GM19238 (cell line): ENCODE data around the gene HIPK2.
"Not testable (repeated sequence)": the region's sequence is repeated elsewhere in the genome, so short reads cannot be mapped to it uniquely, and the experiment has no call there.

Experiments used
- DNase-seq: peaks from one replicate; pipeline ENCODE4 v3.0.0; 2011; ENCODE audit warnings: low spot score; ENCODE audit not compliant: insufficient read length

The HIPK2 gene

DNA sequence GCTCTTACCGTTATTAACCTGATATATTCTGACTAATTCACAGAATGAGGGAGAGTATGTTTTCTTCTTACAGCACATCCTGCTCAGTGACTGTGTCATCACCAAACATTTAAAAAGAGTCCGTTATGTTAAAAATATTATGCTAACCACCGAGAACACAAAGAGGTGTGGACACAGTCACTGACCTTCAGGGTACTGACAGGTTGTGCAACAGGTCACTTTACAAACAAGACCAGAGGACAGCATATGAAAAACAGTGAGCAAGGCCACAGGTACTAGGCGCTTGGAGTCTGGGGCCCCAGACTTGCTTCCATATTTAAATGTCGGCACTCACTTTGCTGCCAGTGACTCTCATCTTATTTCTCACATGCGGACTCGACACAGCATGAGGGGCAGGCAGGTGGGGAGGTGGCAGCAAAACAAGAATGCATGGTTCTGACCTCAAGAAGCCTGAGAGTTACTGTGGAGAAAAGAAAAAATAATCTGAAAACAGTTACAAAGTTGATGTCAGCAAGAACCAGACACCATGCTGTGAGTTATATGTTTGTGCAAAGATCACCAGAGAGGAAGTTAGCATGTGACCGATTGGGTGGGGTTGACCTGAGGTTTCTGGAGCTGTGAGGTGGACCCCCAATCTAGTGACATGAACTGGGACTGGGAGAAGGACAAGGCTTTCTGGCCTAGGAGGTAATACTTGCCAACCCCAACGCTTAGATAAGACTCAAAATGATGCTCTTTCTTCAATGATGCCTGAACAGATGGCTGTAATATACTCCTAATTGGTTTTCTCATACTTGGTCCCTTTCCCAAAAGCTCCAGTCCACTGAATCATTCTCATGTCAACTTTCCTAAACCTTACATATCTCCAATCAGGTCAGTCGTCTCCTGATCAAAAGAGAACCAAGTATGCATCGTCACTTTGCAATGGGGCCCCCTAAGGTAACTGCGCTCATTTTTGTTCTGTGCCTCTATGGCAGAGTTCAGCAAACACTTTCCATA, 102.4 kb downstream of the HIPK2 start:
- no peak for DNase-seq

DNA sequence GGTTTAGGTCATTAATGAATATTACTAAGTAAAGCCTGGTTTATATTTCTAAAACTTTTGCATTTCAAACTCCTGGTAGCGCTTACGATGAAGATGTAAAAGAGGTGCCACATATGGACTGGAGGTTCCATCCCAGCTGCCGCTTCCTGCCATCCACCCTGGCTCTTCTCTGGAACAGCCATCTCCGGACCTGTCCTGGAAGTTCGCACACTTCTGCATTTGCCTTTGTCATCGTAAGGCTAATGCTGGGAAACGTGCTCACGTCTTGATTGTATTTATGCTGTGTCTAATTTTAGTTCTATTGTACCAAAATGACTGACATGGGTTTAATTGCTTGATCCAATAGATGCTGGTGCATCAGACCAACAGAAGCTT, 103.1 kb downstream of the HIPK2 start:
- DNase-seq = no peak

DNA sequence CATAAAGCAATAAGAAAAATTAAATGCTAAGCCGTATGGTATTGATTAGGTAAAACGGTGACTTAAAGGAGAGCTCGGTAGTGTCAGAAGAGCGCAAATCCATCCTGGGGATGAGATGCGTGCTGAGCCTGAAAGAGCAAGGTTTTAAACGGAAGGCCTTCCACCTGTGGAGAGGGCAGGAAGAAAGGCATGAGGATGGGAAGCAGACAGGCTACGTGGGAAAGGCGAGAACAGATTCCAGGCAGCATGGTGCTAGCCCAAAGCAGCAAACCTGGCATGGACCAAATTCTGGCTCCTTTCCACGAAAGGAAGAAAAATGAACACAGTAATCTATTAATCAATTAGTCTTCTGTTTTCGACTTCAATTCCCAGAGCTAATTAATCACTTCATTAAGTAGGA, 103.5 kb downstream of the HIPK2 start:
- DNase-seq = no peak

- no peak for DNase-seq
These were observed 104.0 kb downstream of the HIPK2 start for GRCh38 chr7:139673762-139674161.

GRCh38 chr7:139673230-139673629, 104.6 kb downstream of the HIPK2 start:
- peak; percentile 47 for DNase-seq

DNA sequence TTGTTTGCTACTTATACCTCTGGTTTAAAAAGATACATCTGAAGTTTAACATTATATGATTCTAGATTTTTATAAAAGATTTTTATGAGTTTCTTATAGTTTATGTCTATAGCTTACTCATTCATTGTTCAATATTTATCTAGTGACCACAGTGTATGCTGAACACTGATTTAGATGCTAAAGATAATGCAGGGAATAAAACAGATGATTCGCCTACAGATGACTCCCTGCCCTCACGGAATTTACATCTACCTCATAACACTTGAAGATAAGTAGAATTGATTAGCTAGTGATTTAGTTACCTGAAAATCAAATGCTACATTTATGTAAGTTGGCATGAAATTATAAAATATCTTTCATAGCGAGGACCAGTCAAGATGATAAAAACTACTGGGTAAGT, 105.8 kb downstream of the HIPK2 start:
- no peak for DNase-seq

DNA sequence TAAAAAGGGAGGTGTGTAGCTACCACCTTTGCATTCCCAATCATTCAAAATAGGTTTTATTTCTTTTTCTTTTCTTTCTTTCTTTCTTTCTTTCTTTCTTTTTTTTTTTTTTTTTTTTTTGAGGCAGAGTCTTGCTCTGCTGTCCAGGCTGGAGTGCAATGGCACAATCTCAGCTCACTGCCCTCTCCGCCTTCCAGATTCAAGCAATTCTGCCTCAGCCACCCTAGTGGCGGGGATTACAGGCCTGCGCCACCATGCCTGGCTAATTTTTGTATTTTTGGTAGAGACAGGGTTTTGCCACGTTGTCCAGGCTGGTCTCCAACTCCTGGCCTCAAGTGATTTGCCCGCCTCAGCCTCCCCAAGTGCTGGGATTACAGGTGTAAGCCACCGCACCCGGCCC, 107.1 kb downstream of the HIPK2 start:
- DNase-seq = not testable (repeated sequence)

GRCh38 chr7:139669106-139670061, 108.4 kb downstream of the HIPK2 start:
- DNase-seq = no peak

DNA sequence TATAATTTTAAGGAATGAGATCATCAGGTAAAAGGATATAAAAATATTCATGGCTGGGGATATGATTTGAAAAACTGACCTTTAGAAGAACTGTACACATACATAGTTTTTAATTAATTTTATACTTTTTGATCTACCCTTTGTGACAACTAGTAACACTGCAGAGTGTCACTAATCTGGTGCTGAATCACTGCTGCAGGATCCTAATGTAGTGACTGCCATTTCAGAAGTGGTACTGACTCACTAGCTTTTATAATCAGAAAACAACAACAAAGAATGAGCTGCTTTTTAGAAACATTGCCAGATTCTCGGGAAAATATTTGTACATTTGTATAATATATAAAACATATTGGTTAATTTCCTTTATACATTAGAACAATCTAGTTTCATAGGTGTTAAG, 110.4 kb downstream of the HIPK2 start:
- DNase-seq = no peak

DNA sequence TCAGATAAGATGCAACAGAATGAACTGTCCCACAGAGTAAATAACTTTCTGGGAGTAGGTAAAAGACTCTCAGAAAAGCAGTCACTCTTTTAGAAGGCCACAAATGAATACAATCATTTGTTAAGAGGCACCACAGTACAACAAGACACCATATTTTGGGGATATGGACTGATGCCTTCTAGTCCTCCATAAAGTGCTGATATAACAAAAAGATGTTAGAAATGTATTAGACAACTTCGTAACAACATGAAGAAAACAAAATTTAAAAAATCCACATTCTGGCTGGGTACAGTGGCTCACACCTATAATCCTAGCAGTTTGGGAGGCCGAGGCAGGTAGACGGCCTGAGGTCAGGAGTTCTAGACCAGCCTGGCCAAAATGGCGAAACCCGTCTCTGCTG, 111.3 kb downstream of the HIPK2 start:
- DNase-seq = no peak

GRCh38 chr7:139664434-139664833, 113.4 kb downstream of the HIPK2 start:
- no peak for DNase-seq

DNA sequence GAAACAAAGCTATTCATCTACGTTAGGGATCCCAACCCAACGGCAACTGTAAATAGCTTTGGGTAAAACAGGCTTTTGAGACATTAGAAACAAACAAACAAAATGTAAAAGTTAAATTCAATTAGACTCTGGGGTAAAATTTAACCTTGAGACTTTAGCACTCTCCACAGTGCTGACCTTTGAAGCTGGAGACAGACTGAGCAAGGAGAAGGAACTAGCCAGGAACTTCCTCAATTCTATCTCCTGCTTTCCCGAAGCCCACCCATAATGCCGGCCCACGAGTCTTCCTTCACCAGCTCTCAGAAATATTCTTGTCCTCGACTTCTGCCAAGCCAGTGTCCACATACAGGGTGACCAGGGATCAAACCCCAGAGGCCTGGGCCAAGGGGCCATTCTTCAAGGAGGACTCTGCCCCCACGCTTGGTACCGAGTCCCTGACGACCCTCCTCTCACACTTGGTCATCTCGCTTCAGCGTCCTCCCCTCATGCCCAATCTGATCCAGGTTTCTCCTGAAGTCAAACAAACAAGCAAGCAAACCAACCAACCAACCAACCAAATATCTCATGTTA, 114.1 kb downstream of the HIPK2 start:
- DNase-seq = no peak

- no peak for DNase-seq
These were observed 115.9 kb downstream of the HIPK2 start for GRCh38 chr7:139661903-139662302.

- no peak for DNase-seq
These were observed 116.8 kb downstream of the HIPK2 start for GRCh38 chr7:139661043-139661440.

DNA sequence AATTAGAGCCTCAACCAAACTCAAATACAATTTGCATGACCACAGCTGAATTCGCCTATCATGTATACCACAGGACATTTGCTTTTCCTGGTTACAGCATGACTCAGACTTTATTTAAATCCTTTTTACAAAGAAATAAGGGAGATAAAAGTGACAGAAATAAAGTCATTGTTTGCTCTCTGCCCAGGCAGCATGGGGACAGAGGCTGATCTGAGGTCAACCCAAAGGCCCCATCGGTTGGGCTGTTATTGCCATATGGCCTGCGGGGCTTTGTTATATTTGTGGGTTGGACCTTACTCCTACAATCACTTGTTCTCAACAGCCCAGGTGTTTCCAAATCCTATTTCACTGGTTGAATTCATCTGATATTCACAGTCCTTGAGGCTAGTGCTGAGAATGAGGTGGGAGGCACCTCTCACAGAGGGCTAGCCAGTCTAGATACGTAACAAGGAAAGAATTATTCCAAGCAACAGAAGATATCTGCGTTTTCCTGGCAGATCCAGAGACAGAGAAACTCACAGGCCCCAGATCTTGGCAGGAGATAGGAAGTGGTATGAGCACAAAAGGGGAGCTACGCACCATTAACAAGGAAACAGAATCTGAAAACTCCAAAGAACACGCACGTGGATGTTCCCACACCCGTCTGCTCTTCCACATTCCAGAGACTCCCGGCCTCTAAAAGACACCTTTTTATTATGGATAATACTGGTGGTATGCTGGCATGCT, 117.3 kb downstream of the HIPK2 start:
- DNase-seq = no peak

DNA sequence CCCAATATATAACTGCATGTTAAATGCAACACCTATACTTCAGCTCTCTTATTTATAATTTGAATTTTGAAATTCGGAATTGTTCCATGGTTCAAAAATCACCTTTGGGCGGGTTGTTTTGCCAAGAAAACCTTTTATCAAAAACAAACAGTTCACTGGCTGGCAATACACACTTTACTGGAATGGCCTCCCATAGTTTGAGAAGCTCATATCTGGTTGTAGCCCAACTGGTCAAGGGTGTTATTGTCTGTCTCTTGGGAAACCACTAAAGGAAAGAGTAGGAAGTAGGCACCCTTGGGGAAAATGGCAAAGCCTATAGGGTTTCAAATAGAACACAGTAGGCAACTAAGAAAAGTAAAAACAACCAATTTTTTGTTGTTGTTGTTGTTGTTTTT, 117.9 kb downstream of the HIPK2 start:
- no peak for DNase-seq

DNA sequence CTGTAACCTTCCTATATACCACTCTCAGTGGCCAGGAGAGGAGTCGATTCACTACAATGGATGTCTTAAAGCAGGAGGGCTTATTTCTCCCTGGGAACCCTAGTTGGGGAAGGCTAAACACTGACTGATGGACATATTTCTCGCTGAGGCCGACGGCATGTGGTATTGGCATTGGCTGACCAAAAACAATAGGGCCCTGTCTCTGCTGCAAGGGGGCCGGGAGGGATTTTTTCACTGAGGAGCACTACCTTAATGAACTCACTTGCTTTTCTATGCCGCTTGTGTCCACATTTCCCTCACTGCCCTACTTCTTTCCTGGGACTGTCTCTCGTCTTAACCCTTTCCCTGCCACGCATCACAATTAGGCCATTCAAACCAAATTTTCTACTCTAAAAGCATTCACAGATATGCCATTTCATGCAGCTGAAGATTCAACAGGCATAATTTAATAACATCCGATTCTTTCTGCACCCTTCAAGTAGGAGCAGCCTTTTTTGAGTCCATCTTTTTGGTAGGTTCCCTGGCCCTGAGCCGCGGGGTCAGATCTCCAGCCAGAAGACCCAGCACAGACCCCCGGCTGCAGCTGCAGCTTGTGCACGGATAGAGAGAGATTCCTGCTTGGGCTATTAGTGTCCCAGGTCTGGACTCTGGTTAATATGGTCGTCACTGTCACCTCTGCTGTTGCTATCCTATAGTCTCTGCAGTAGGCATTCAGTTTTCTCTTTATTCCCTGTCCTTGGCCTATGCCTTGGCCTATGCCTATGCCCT, 118.7 kb downstream of the HIPK2 start:
- no peak for DNase-seq

DNA sequence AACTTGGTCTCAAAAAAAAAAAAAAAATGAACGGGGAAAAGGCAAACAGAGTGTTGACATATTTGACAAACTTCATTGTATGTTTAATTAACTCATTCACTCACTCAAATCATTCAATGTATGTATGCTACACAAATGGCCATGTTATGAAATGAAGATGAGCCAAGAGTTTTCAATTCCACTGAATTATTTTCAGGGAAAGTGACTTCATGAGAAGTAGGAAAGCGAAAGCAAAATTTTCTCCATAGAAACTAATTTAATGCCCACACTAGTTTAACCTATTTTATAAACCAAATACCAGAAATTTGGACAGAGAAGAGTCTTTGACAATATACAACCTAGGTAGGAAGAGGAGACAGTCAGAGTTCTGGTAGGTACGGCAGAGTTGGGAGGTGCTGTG, 119.5 kb downstream of the HIPK2 start:
- DNase-seq = no peak

DNA sequence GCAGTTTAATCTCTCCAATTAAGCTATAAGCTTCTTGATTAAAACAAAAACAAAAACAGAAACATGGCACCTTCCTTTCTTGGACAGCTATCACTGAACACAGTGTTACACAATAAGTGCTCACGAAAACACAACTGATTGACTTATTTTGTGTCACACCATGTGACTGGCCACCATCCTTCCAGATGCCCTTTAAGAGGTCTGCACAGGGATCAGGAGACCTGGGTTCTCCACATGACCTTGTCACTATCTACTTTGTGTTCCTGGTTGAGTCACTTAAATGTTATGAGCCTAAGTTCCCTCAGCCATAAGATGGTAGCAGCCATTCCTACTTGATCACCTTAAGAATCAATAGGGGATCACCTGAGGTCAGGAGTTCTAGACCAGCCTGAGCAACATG, 120.1 kb downstream of the HIPK2 start:
- no peak for DNase-seq

DNA sequence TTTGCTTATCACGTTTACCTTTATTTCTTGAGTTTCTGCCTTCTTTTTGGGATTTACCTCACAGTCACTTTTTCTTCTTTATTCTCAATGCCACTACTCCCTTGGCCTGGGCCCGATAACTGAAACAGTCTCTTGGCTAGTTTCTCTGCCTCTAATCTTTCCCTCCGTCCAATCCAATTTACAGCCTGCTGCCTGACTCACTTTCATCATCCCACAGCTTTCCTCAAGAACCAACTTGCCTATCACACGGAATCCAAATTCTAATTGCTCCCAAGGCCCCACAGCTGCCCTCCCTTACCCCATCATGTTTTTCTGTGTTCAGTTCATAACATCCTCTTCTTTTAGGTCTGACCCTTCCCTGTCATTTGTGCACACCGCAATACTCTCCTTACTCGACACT, 121.4 kb downstream of the HIPK2 start:
- no peak for DNase-seq
